RWPE1 (cell line): Measurements from ENCODE around the gene HNRNPM.

Source experiments
- CTCF ChIA-PET: fragments of 350-600 bp; sonication (Branson Sonifier 250); formaldehyde crosslinking; extraction: SDS; loops from one replicate; lab custom pipeline; 2021; lab: Yijun Ruan, JAX
- POLR2A ChIA-PET: fragments of 400-600 bp; formaldehyde crosslinking; extraction: SDS; loops from one replicate; lab custom pipeline; 2020; ENCODE audit warnings: antibody characterized with exemption; ENCODE audit not compliant: low non-redundant PET; lab: Yijun Ruan, JAX
- DNase-seq: peaks from one replicate; pipeline ENCODE4 v3.0.0; 2012; ENCODE audit warnings: low spot score
- H3K27ac ChIP-seq: fragments of 450-650 bp; 2 replicates; pipeline ENCODE4 v1.5.1; 2017
- TF ChIP-seq, protein P1 (sequence below): fragments of 450-650 bp; conservative IDR thresholded peaks from 2 replicates; pipeline ENCODE4 v1.5.1; 2017; ENCODE audit warnings: low read depth, mild to moderate bottlenecking

HNRNPM gene

GRCh38 chr19:8451885-8452284 lies 7.1 kb downstream of the HNRNPM start:
- CTCF ChIA-PET = interaction anchor here (1.1 to 1.2 kb wide), 2 partner anchors 54 to 104 kb away, joined by 3 read pairs; no protein-coding TSS in a partner anchor
- DNase-seq = peak; percentile 78
- TF ChIP-seq, protein P1, sequence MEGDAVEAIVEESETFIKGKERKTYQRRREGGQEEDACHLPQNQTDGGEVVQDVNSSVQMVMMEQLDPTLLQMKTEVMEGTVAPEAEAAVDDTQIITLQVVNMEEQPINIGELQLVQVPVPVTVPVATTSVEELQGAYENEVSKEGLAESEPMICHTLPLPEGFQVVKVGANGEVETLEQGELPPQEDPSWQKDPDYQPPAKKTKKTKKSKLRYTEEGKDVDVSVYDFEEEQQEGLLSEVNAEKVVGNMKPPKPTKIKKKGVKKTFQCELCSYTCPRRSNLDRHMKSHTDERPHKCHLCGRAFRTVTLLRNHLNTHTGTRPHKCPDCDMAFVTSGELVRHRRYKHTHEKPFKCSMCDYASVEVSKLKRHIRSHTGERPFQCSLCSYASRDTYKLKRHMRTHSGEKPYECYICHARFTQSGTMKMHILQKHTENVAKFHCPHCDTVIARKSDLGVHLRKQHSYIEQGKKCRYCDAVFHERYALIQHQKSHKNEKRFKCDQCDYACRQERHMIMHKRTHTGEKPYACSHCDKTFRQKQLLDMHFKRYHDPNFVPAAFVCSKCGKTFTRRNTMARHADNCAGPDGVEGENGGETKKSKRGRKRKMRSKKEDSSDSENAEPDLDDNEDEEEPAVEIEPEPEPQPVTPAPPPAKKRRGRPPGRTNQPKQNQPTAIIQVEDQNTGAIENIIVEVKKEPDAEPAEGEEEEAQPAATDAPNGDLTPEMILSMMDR = no peak
- H3K27ac ChIP-seq = peak overlapping the region; percentile 61
- POLR2A ChIA-PET = no interaction called here

GRCh38 chr19:8452446-8453123 lies 7.8 kb downstream of the HNRNPM start:
- POLR2A ChIA-PET = no interaction called here

DNA sequence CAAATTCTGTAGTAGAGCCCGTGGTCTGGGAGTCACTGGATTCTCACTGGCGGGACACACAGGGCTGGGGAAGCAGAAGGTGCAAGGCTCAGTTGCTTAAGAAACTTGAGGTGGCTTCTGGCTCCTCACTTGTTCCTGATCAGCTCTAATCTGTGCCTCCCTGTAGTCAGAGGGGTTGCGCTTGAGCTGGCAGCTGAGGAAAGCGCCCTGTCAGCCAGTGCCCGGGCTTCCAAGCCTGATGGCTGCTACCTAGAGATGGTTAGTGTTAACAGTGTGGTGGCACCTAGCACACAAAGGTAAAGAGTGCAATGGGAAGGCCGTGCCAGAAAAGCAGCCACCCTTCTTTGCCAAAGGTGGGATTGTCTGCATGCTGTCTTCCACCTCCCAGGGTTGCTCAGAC lies 8.8 kb downstream of the HNRNPM start:
- ChIA-PET POLR2A (no interaction called here), CTCF (no interaction called here)
- TF ChIP-seq, protein P1 = no peak
- DNase-seq = no peak
- no peak overlapping the region for H3K27ac ChIP-seq

More at GRCh38 chr19:8452446-8453123, 7.8 kb downstream of the HNRNPM start:
- no peak overlapping the region for H3K27ac ChIP-seq
- TF ChIP-seq, protein P1 = no peak
- no peak for DNase-seq
- CTCF ChIA-PET = interaction anchor here (1.1 to 1.2 kb wide), 2 partner anchors 53 to 105 kb away, joined by 3 read pairs; no protein-coding TSS in a partner anchor

GRCh38 chr19:8454218-8454617 lies 9.4 kb downstream of the HNRNPM start:
- POLR2A ChIA-PET = no interaction called here
- TF ChIP-seq, protein P1 = no peak
- DNase-seq = no peak
- CTCF ChIA-PET = no interaction called here
- H3K27ac ChIP-seq = no peak overlapping the region

- TF ChIP-seq, protein P1 = no peak
- DNase-seq = no peak
- CTCF ChIA-PET = no interaction called here
- POLR2A ChIA-PET = no interaction called here
- no peak overlapping the region for H3K27ac ChIP-seq
These were observed 10.2 kb downstream of the HNRNPM start for GRCh38 chr19:8455018-8455417.

DNA sequence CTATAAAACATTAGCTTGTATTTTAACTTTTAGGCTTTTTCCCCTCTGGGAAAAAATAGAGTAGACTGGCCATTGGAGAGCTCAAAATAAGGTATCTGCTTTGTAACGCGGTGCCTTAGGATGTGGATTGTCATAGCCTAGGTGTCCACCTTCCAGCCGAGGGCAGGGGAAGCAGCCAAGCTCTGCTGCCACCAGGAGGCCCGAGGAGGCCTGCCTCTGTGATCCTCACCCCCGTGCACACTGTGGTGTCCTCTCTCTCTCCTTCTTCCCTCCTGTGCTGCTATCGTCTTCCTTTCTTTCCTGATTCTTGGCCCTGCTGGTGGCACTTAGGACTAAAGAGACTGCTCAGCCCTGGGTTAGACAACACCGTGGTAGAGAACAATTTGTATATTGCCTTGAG lies 11.3 kb downstream of the HNRNPM start:
- ChIA-PET POLR2A (interaction anchor here (0.6 to 0.7 kb wide), 2 partner anchors 12 to 86 kb away, joined by 5 to 11 read pairs; no protein-coding TSS in a partner anchor), CTCF (interaction anchor here (0.6 to 1.1 kb wide), 2 partner anchors 102 to 110 kb away, joined by 4 to 6 read pairs; no protein-coding TSS in a partner anchor)
- H3K27ac ChIP-seq = no peak overlapping the region
- TF ChIP-seq, protein P1 = no peak
- no peak for DNase-seq
